ENCODE measurements around the gene PRKG1.
"Not testable (repeated sequence)": the region's sequence is repeated elsewhere in the genome, so short reads cannot be mapped to it uniquely, and the experiment has no call there.

The PRKG1 gene

DNA sequence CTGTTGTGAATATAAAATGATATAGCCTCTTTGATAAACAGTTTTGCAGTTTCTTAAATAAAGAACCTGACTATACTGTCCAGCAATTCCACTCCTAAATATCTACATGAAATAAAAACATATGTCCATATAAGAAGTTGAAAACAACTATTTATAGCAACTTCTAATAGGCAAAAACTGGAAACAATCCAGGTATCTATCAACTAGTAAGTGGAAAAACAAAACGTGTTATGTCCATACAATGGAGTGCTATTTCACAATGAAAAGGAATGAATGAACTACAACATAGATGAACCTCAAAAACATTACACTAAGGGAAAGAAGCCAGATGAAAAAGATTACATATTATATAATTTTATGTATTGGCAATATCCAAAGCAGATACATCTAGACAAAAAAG is 356.2 kb downstream of the PRKG1 start:
- no peak overlapping the region for H3K4me3 ChIP-seq (ENCODE audit: low read depth, low read length)
- no peak for TF ChIP-seq CTCF (IDR thresholded peaks at IDR 0.05; ENCODE audit: borderline replicate concordance, insufficient read depth, low read depth, low read length)

GRCh38 chr10:51433949-51434475 is 359.7 kb downstream of the PRKG1 start:
- H3K4me3 ChIP-seq (ENCODE audit: low read depth, low read length), result no peak overlapping the region
- no peak for TF ChIP-seq CTCF (IDR thresholded peaks at IDR 0.05; ENCODE audit: borderline replicate concordance, insufficient read depth, low read depth, low read length)

DNA sequence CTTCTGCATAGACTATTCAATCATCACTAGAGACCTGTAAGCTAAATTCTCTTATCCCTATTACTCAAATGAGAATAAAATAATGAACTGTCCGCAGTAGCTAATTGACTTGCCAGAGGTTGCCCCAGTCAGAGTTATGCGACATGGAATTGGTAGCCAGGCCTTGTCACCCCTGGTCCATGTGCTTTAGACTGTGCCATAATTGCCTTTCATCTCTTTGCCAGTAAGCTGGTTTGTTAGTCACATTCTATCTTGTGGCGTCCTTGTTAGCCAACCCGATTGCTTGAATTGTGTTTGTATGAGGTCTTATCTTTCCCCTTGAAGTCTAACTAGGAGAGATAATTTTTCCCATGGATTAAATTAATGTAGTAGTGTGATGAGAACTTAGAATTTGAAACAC is 362.5 kb downstream of the PRKG1 start:
- no peak overlapping the region for H3K4me3 ChIP-seq (ENCODE audit: low read depth, low read length)
- TF ChIP-seq CTCF (IDR thresholded peaks at IDR 0.05; ENCODE audit: borderline replicate concordance, insufficient read depth, low read depth, low read length), result no peak

DNA sequence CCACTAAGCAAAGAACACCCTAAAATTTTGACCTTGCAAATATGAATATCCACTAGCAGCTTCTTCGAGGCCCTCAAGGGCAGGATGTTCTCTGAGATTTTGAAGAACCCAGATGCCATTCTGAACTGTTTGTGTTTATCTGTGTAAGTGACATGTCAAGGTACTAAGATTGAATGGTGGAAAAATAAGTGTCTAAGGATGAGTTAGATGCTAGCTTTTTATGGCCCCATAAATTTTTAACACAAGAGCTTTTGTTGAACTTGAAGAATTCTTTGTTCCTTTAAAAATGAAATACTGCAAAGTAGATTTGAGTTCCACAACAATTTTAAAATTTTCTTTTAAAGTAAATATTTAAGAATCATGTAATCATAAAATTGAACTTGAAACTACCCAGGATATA is 365.4 kb downstream of the PRKG1 start:
- no peak overlapping the region for H3K4me3 ChIP-seq (ENCODE audit: low read depth, low read length)
- no peak for TF ChIP-seq CTCF (IDR thresholded peaks at IDR 0.05; ENCODE audit: borderline replicate concordance, insufficient read depth, low read depth, low read length)

DNA sequence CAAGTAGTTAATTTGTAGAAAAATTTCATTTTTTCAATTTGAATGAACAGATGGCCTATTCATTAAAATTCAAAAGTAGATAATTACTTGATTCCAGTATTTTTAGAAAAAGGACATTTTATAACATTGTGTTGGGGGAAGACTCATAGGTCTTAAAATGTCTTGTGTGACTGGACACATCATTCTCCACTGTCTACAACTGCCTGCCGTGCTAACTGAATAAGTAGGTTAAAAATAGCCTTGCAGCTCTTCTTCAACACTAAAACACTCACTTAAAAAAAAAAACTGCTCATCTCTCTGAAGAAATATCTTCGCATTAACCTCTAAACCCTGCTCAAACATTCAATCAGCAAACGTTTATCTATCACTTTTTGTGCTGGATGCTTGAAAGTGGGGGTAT is 371.3 kb downstream of the PRKG1 start:
- no peak for TF ChIP-seq CTCF (IDR thresholded peaks at IDR 0.05; ENCODE audit: borderline replicate concordance, insufficient read depth, low read depth, low read length)
- no peak overlapping the region for H3K4me3 ChIP-seq (ENCODE audit: low read depth, low read length)

GRCh38 chr10:51447119-51447518 is 372.8 kb downstream of the PRKG1 start:
- TF ChIP-seq CTCF (IDR thresholded peaks at IDR 0.05; ENCODE audit: borderline replicate concordance, insufficient read depth, low read depth, low read length), result no peak
- H3K4me3 ChIP-seq (ENCODE audit: low read depth, low read length), result no peak overlapping the region

- H3K4me3 ChIP-seq (ENCODE audit: low read depth, low read length), result not testable (repeated sequence)
These were observed 381.5 kb downstream of the PRKG1 start for GRCh38 chr10:51455762-51456161.

GRCh38 chr10:51459476-51459875 is 385.2 kb downstream of the PRKG1 start:
- no peak overlapping the region for H3K4me3 ChIP-seq (ENCODE audit: low read depth, low read length)
- no peak for TF ChIP-seq CTCF (IDR thresholded peaks at IDR 0.05; ENCODE audit: borderline replicate concordance, insufficient read depth, low read depth, low read length)
